Erythroblast (primary cell): ENCODE measurements around the gene MS4A3.

Experiments
- DNase-seq, 2 experiments: peaks; one replicate each; lab custom pipeline; 2025; lab: John Stamatoyannopoulos, UW
- GATA1 ChIP-seq: IDR thresholded peaks from 2 replicates; pipeline ENCODE4 v1.6.1; 2011; ENCODE audit warnings: low read depth, mild to moderate bottlenecking, control low read depth, low read length, moderate library complexity
- POLR2A ChIP-seq: IDR thresholded peaks from 2 replicates; pipeline ENCODE4 v1.6.1; 2011; ENCODE audit warnings: mild to moderate bottlenecking, low read length

The MS4A3 gene

GRCh38 chr11:60116996-60117790 is 60.7 kb downstream of the MS4A3 start:
- no peak for DNase-seq
- TF ChIP-seq GATA1 (no peak), POLR2A (no peak)

- no peak for TF ChIP-seq POLR2A
- TF ChIP-seq GATA1 = no peak
- peak in 1 of 2 experiments; percentile 4 for DNase-seq
These were observed 61.9 kb downstream of the MS4A3 start for GRCh38 chr11:60118338-60118737.

GRCh38 chr11:60119710-60120109 is 63.2 kb downstream of the MS4A3 start:
- no peak for DNase-seq
- TF ChIP-seq GATA1 = no peak
- no peak for TF ChIP-seq POLR2A
